Adrenal gland (tissue), 12 donors: Measurements from ENCODE around the gene PRR7. TPM values are rescaled to one million over a fixed set of nuclear protein-coding genes. Genes with fewer than 3 reads are reported as not detected.

ENCODE experiments used
- DNase-seq, 7 donors: peaks; one replicate each; pipeline ENCODE4 v3.0.0-alpha.2; 2019 to 2020
- H3K27ac ChIP-seq, 5 donors: fragments of 200-600 bp; sonication (generic) in 4 of 5; 1 replicate in 3 of 5; 2 replicates in 2 of 5; pipeline versions ENCODE4 v1.5.1 to v1.8.0; 2016 to 2020; ENCODE audit warnings: mild to moderate bottlenecking in 1 of 5
- H3K27me3 ChIP-seq: fragments of 200-600 bp; 2 replicates; pipeline ENCODE4 v1.8.0; 2021
- H3K36me3 ChIP-seq, 2 donors: fragments of 200-600 bp; replicated peaks in 1 of 2; 1 replicate in 1 of 2; 2 replicates in 1 of 2; pipeline versions ENCODE4 v1.5.1 to v1.8.0; 2018 to 2022
- H3K4me1 ChIP-seq, 2 donors: fragments of 200-600 bp; replicated peaks in 1 of 2; 1 replicate in 1 of 2; 2 replicates in 1 of 2; pipeline versions ENCODE4 v1.5.1 to v1.8.0; 2018 to 2021
- H3K4me3 ChIP-seq, 4 donors: fragments of 200-600 bp; sonication (generic) in 3 of 4; one replicate each; pipeline ENCODE4 v1.5.1; 2016 to 2018
- H3K9me3 ChIP-seq, 3 donors: fragments of 200-600 bp; sonication (generic) in 1 of 3; replicated peaks in 1 of 3; 1 replicate in 2 of 3; 2 replicates in 1 of 3; pipeline versions ENCODE4 v1.5.1 to v1.8.0; 2016 to 2021
- POLR2A ChIP-seq, 2 donors: fragments of 450-650 bp; IDR thresholded peaks; one replicate each; pipeline ENCODE4 v1.6.1; 2017; ENCODE audit warnings: antibody characterized with exemption in 2 of 2, mild to moderate bottlenecking in 2 of 2, moderate library complexity in 1 of 2
- WGBS, 4 donors: extraction: QIAGEN DNeasy Blood & Tissue Kit in 2 of 4; methylation state at CpG; one replicate each; pipeline versions ENCODE4 v1.1.5 to v1.1.7; 2013 to 2017; 5-methylcytosine and 5-hydroxymethylcytosine counted together
- intact Hi-C, 2 donors: fragments of 100-400 bp; cut with DNase I; formaldehyde crosslinking; loops; one replicate each; pipeline versions ENCODE4 v1.14.1 to v1.15.0; 2022 to 2023
- polyA plus RNA-seq, 3 donors: library from polyadenylated mRNA; stranded (reverse); fragments of 200-250 nt in 2 of 3; fragments of 350-450 nt in 1 of 3; fragmentation: Illumina TruSeq in 1 of 3; extraction: RNeasy Lipid Tissue Mini Kit (QIAGEN cat#74804) in 1 of 3; gene quantifications; one replicate each; pipeline ENCODE4 v1.2.3, GENCODE V29; 2013 to 2014
- total RNA-seq, 9 donors: library from RNA; depleted of rRNA in 4 of 9; stranded (reverse); fragments of >200 nt in 4 of 9; fragments of 120-200 nt in 1 of 9; fragmentation: NEBNext Ultra II Directional in 1 of 9; extraction: Animal tissue kit (Norgen Biotek cat#: 25700) in 1 of 9; gene quantifications; one replicate each; pipeline versions ENCODE4 v1.1.0 to v1.2.4, GENCODE V29; 2013 to 2023
- TF ChIP-seq, protein P1 (sequence below), 6 experiments: fragments of 450-650 bp in 4 of 6; fragments of 200-600 bp in 2 of 6; sonication (generic) in 1 of 6; IDR thresholded peaks; 1 replicate in 5 of 6; 2 replicates in 1 of 6; pipeline versions ENCODE4 v1.5.1 to v1.8.0; 2016 to 2021; ENCODE audit warnings: antibody characterized with exemption in 6 of 6, mild to moderate bottlenecking in 2 of 6, moderate library complexity in 1 of 6
- donor health status: healthy with polysubstance abuse.
- donor health status: Bipolar disorder and iron deficiency.
- donor health status: DM: yes; HTN: yes; CAD: no.
- donor health status: DM: no; HTN: no; CAD: no.
- donor health status: DM: no; HTN: no; CAD: no.
- donor health status: DM: yes; HTN: yes; CAD: no.

Gene PRR7
- total and polyA plus RNA-seq, 12 donors = 0.55 to 13.5 (median 6.1) TPM; not detected in 1

DNA sequence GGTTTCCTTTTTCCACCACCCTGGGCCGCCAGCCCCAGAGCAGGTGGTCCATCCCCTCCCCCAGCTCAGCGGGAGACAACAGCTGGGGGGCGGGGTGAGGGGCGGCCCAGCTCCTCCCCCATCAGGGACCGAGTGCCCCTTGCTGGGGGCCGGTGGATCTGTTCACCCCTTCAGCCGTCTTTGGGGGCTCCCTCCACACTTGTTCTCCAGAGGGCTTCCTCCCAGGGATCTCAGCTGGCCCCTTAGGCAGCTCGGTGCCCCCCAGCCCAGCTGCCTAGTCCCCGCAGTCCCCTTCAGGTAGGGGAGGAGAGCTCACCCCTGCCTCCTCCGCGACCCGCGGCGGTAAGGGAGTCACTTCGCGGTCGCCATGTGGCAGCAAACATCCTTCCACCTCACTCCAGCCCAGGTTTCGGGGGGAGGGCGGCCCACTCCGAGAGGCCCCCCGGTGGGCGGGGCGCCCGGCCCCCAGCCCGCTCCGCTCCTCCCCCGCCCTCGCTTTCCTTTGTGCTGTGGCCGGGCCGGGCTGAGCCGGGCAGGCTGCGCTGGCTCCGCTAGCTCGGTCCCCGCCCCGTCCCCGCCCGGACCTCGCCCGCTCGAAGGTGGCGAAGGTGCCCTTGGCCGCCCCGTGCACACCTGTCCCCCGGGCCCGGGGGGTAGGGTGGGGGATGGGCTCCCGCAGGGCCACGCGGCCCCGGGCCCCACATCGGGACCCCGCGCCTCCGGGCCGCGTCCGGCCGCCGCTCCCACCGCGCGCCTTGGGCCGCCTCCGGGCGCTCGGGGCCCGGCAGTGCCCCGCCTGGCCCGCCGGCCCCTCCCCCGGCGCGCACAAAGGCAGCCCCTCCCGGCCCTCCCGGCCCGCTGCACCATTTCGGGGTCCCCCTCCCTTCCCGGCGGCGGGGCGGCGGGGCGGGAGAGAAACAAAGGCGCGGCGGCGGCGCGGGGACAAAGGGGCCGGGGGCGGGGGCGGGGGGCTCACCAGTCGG lies 26.1 kb downstream of the PRR7 start:
- TF ChIP-seq POLR2A (IDR thresholded peaks at IDR 0.05) = peak in 1 of 2 donors; percentile 13
- TF ChIP-seq, protein P1, sequence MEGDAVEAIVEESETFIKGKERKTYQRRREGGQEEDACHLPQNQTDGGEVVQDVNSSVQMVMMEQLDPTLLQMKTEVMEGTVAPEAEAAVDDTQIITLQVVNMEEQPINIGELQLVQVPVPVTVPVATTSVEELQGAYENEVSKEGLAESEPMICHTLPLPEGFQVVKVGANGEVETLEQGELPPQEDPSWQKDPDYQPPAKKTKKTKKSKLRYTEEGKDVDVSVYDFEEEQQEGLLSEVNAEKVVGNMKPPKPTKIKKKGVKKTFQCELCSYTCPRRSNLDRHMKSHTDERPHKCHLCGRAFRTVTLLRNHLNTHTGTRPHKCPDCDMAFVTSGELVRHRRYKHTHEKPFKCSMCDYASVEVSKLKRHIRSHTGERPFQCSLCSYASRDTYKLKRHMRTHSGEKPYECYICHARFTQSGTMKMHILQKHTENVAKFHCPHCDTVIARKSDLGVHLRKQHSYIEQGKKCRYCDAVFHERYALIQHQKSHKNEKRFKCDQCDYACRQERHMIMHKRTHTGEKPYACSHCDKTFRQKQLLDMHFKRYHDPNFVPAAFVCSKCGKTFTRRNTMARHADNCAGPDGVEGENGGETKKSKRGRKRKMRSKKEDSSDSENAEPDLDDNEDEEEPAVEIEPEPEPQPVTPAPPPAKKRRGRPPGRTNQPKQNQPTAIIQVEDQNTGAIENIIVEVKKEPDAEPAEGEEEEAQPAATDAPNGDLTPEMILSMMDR (IDR thresholded peaks at IDR 0.05) = no peak
- Histone ChIP-seq H3K36me3 (no peaks in the 10 kb centered on the region), H3K4me3 (peak overlapping the region in 2 of 4 donors; percentile 43 to 80), H3K4me1 (peaks cover 7 to 12% of the 10 kb centered on the region in 2 donors), H3K27me3 (peaks cover 10% of the 10 kb centered on the region), H3K27ac (peak overlapping the region in 2 of 5 donors; percentile 44 to 75), H3K9me3 (no peaks in the 10 kb centered on the region)
- 2 to 8% (median 5%) methylated on average over 4 to 86 of the region's 93 CpGs; no CpG with 5 or more reads in 1 of the 4 donors for WGBS, 4 donors
- no peak for DNase-seq
- intact Hi-C loops = no loop called here

DNA sequence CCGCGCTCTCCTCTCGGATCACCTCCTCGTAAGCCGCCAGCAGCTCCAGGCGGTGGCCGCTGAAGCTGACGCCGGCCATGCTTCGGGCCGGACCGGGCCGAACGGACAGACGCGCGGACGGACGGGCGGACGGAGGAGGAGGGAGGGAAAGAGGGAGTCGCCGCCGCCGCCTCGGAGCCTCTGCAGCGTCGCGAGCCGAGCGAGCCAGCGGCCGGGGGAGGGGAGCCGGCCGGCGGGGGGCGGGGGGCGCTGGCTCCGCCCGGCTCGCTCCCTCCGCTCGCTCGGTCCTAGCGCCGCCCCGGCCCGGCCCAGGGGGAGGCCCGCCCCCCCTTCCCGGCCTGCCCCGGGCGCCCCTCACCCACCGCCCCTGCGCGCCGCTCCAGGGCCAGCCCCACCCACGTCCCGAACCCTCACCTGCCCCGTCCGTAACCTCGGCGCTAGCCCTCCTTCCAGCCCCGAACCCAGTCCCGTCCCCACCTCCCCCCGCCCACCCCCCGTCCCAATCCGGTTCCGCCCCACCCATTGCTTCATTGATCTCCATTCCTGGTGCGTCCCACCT lies 26.9 kb downstream of the PRR7 start, which contains the start of gene DBN1:
Gene DBN1, minus strand, starts transcription at position 192 of the 559 bp plus-strand sequence. Its CDS starts 113 bp downstream, at position 79.
- intact Hi-C loops = no loop called here
- H3K36me3 ChIP-seq = no peaks in the 10 kb centered on the region
- peak within 1 kb of the TSS in 2 of 5 donors; percentile 44 to 75 for H3K27ac ChIP-seq
- H3K27me3 ChIP-seq = peaks cover 10% of the 10 kb centered on the region
- peaks cover 7 to 12% of the 10 kb centered on the region in 2 donors for H3K4me1 ChIP-seq
- H3K9me3 ChIP-seq = no peaks in the 10 kb centered on the region
- DNase-seq = peak in 1 of 7 donors; percentile 42
- TF ChIP-seq, protein P1 (IDR thresholded peaks at IDR 0.05) = no peak
- TF ChIP-seq POLR2A (IDR thresholded peaks at IDR 0.05) = no peak
- WGBS, 4 donors = 3 to 46% (median 21%) methylated on average over 1 to 60 of the region's 69 CpGs
- H3K4me3 ChIP-seq = peak within 1 kb of the TSS in 2 of 4 donors; percentile 43 to 80

DNA sequence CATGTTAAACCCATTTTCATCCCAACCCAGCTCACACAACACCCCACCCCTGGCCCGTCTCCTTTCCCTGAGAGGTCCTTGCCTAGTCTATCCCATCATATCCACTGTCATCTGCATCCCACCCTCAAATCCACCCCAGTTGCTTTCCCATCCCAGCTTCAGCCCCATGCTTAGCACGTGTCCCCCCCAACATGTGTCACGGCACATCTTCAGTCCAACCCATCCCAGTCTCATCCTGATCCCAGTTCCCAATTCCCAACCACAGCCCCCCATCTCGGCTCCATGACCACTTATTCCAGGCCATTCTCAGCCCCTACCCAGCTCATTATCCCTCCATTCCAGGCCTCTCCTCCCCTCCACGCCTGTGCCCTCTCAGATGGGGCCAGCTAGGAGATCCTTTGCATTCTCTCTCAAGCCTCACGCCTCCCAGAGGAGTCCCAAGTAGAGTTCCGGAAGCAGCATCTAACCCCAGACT lies 27.4 kb downstream of the PRR7 start:
- DNase-seq = no peak
- 65 to 75% (median 69%) methylated on average over 7 of the region's 7 CpGs for WGBS, 4 donors
- Histone ChIP-seq H3K27me3 (peaks cover 10% of the 10 kb centered on the region), H3K27ac (peak overlapping the region in 1 of 5 donors; percentile 75), H3K36me3 (no peaks in the 10 kb centered on the region), H3K4me3 (no peak overlapping the region), H3K9me3 (no peaks in the 10 kb centered on the region), H3K4me1 (peaks cover 7 to 17% of the 10 kb centered on the region in 2 donors)
- intact Hi-C loops = no loop called here
- TF ChIP-seq, protein P1 (IDR thresholded peaks at IDR 0.05) = no peak
- no peak for TF ChIP-seq POLR2A (IDR thresholded peaks at IDR 0.05)
